A673 (cell line): ENCODE measurements around the gene TSPOAP1.

ENCODE experiments used
- EZH2 ChIP-seq: fragments of 200-600 bp; sonication (generic); IDR thresholded peaks from 2 replicates; pipeline ENCODE4 v1.6.1; 2017; ENCODE audit warnings: borderline replicate concordance, low read depth, mild to moderate bottlenecking, mixed read lengths, antibody characterized with exemption, low read length; ENCODE audit not compliant: poor library complexity, severe bottlenecking
- TF ChIP-seq, protein P1 (sequence below): fragments of 300-800, 200-600 bp; sonication (generic); conservative IDR thresholded peaks from 2 replicates; pipeline ENCODE4 v1.5.1; 2017; ENCODE audit warnings: low read depth, mild to moderate bottlenecking, antibody characterized with exemption, low read length, moderate library complexity, mixed read lengths

DNA sequence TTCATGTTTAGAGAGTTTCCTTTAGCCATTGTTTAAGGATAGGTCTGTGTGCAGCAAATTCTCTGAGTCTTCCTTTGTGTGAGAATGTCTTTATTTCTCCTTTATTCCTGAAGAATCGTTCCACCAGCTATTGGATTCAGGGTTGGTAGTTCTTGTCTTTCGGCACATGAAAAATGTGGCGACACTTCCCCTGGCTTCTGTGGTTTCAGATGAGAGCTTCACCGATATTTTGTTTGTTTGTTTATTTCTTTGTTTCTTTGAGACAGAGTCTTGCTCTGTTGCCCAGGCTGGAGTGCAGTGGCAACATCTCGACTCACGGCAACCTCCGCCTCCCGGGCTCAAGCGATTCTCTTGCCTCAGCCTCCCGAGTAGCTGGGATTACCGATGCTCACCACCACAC is 66.4 kb downstream of the TSPOAP1 start:
- TF ChIP-seq, protein P1, sequence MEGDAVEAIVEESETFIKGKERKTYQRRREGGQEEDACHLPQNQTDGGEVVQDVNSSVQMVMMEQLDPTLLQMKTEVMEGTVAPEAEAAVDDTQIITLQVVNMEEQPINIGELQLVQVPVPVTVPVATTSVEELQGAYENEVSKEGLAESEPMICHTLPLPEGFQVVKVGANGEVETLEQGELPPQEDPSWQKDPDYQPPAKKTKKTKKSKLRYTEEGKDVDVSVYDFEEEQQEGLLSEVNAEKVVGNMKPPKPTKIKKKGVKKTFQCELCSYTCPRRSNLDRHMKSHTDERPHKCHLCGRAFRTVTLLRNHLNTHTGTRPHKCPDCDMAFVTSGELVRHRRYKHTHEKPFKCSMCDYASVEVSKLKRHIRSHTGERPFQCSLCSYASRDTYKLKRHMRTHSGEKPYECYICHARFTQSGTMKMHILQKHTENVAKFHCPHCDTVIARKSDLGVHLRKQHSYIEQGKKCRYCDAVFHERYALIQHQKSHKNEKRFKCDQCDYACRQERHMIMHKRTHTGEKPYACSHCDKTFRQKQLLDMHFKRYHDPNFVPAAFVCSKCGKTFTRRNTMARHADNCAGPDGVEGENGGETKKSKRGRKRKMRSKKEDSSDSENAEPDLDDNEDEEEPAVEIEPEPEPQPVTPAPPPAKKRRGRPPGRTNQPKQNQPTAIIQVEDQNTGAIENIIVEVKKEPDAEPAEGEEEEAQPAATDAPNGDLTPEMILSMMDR, result no peak
- TF ChIP-seq EZH2, result no peak
